Panc1 (cell line): Measurements from ENCODE around the gene BBS9. TPM values are rescaled to one million over a fixed set of nuclear protein-coding genes. Genes with fewer than 3 reads are reported as not detected.

Source experiments
- ATAC-seq: fragments of 200-7000 bp; cut with Tn5 transposase; 2 replicates; pipeline ENCODE4 v1.9.1; 2020; ENCODE audit warnings: mild to moderate bottlenecking, moderate library complexity
- BruUV-seq: library from RNA; stranded (reverse); fragments of 400-500 nt; replicated peaks from 2 replicates; lab custom pipeline; 2021; lab: Mats Ljungman, UMichigan
- CTCF ChIA-PET: fragments of 300-600 bp; sonication (Branson Sonifier 250); formaldehyde crosslinking; loops from one replicate; lab custom pipeline; 2022; ENCODE audit warnings: antibody characterized with exemption; lab: Charles Lee
- POLR2A ChIA-PET: fragments of 300-600 bp; sonication (Branson Sonifier 250); formaldehyde crosslinking; loops from one replicate; lab custom pipeline; 2022; ENCODE audit warnings: antibody characterized with exemption; lab: Charles Lee
- DNase-seq: peaks from one replicate; pipeline ENCODE4 v3.0.0-alpha.2; 2010; ENCODE audit warnings: low read depth, low spot score
- H3K27ac ChIP-seq: 2 replicates; pipeline ENCODE4 v1.5.1; 2011; ENCODE audit warnings: mild to moderate bottlenecking, low read length, inconsistent platforms
- H3K27me3 ChIP-seq: fragments of 200-500 bp; sonication (Bioruptor generic); 2 replicates; pipeline ENCODE4 v1.6.0; 2014; ENCODE audit warnings: low read length, inconsistent platforms; ENCODE audit not compliant: control insufficient read depth, insufficient read depth
- H3K36me3 ChIP-seq: fragments of 200-500 bp; sonication (Bioruptor generic); 2 replicates; pipeline ENCODE4 v1.5.1; 2014; ENCODE audit warnings: inconsistent platforms, mild to moderate bottlenecking, low read length, moderate library complexity; ENCODE audit not compliant: control insufficient read depth, insufficient read depth
- H3K4me1 ChIP-seq: 2 replicates; pipeline ENCODE4 v1.5.1; 2011; ENCODE audit warnings: inconsistent platforms, mild to moderate bottlenecking, low read length, moderate library complexity; ENCODE audit not compliant: control insufficient read depth, insufficient read depth
- H3K4me3 ChIP-seq, 2 experiments: 2 replicates each; pipeline ENCODE4 v1.5.1; 2011 to 2012; ENCODE audit warnings: low read depth in 2 of 2, low read length in 2 of 2, mild to moderate bottlenecking in 2 of 2, inconsistent platforms in 1 of 2, moderate library complexity in 1 of 2
- H3K9me3 ChIP-seq: fragments of 200-500 bp; sonication (Bioruptor generic); 2 replicates; pipeline ENCODE4 v1.5.1; 2014; ENCODE audit warnings: low read depth, mild to moderate bottlenecking, inconsistent platforms, low read length, moderate library complexity; ENCODE audit not compliant: control insufficient read depth, insufficient read depth
- CTCF ChIP-seq: fragments of 450-650 bp; IDR thresholded peaks from 2 replicates; pipeline ENCODE4 v1.5.1; 2017; ENCODE audit warnings: mild to moderate bottlenecking
- POLR2AphosphoS5 ChIP-seq: IDR thresholded peaks from 2 replicates; pipeline ENCODE4 v1.6.1; 2012; ENCODE audit warnings: mild to moderate bottlenecking, low read depth, low read length, moderate library complexity
- REST ChIP-seq, 2 experiments: IDR thresholded peaks; 2 replicates each; pipeline ENCODE4 v1.6.1; 2011 to 2012; ENCODE audit warnings: low read depth in 2 of 2, control low read depth in 1 of 2, low read length in 1 of 2, mild to moderate bottlenecking in 1 of 2, moderate library complexity in 1 of 2; ENCODE audit not compliant: insufficient read depth in 1 of 2
- SIN3A ChIP-seq: IDR thresholded peaks from 2 replicates; pipeline ENCODE4 v1.6.1; 2012; ENCODE audit warnings: low read depth, mild to moderate bottlenecking, low read length, moderate library complexity, borderline replicate concordance; ENCODE audit not compliant: insufficient read depth
- TCF7L2 ChIP-seq: IDR thresholded peaks from 2 replicates; pipeline ENCODE4 v1.6.1; 2011; ENCODE audit warnings: mild to moderate bottlenecking, low read depth, low read length, inconsistent platforms
- in situ Hi-C: cut with HindIII; loops from 2 replicates; pipeline ENCODE4 v1.10.0; 2016; ENCODE audit warnings: low sequenced_read_pairs, low pct_unique_long_range_greater_than_20kb
- intact Hi-C: fragments of 100-400 bp; cut with micrococcal nuclease; formaldehyde crosslinking; loops from one replicate; pipeline ENCODE4 v1.10.0; 2022; ENCODE audit not compliant: unreplicated experiment
- total RNA-seq: library from RNA; stranded (reverse); gene quantifications from one replicate; pipeline ENCODE4 v1.2.1, GENCODE V29; 2021; ENCODE audit not compliant: unreplicated experiment

The BBS9 gene
- total RNA-seq, 1 experiment from 2014 or later: 6.9 TPM

GRCh38 chr7:33529070-33529469 is 399.7 kb downstream of the BBS9 start:
- Histone ChIP-seq H3K27me3 (no peaks in the 10 kb centered on the region), H3K4me3 (no peak overlapping the region), H3K27ac (no peak overlapping the region), H3K9me3 (no peaks in the 10 kb centered on the region), H3K36me3 (no peaks in the 10 kb centered on the region), H3K4me1 (no peaks in the 10 kb centered on the region)
- DNase-seq (no peak), ATAC-seq (no peak)
- in situ Hi-C loops (no loop called here), intact Hi-C loops (no loop called here)
- TF ChIP-seq REST (IDR thresholded peaks at IDR 0.05; ENCODE audit: insufficient read depth in 1 of 2, low read depth in 2 of 2, low read length in 1 of 2): no peak
- TF ChIP-seq SIN3A: no peak
- TF ChIP-seq TCF7L2: no peak
- no peak for TF ChIP-seq POLR2AphosphoS5
- no peak for TF ChIP-seq CTCF
- ChIA-PET CTCF (interaction anchor here (0.5 kb wide), 1 partner anchor 50 kb away, joined by 3 read pairs; no protein-coding TSS in a partner anchor), POLR2A (no interaction called here)
- BruUV-seq: no TSS peak

- intact Hi-C loops: no loop called here
- ChIA-PET CTCF (no interaction called here), POLR2A (no interaction called here)
- Histone ChIP-seq H3K9me3 (no peaks in the 10 kb centered on the region), H3K27ac (no peak overlapping the region), H3K4me1 (no peaks in the 10 kb centered on the region), H3K36me3 (no peaks in the 10 kb centered on the region), H3K4me3 (no peak overlapping the region), H3K27me3 (no peaks in the 10 kb centered on the region)
- DNase-seq: no peak
- ATAC-seq: no peak
- in situ Hi-C loops: no loop called here
- BruUV-seq: no TSS peak
- TF ChIP-seq TCF7L2 (no peak), REST (IDR thresholded peaks at IDR 0.05; ENCODE audit: insufficient read depth in 1 of 2, low read depth in 2 of 2, low read length in 1 of 2) (no peak), CTCF (no peak), POLR2AphosphoS5 (no peak), SIN3A (no peak)
These were observed 401.3 kb downstream of the BBS9 start for GRCh38 chr7:33530664-33531063.
